Measurements from ENCODE around the gene SCAF1.

- TF ChIP-seq YY1 (IDR thresholded peaks at IDR 0.05; ENCODE audit: insufficient read depth, insufficient read length) (no peak), ZNF274 (IDR thresholded peaks at IDR 0.05; ENCODE audit: low read depth, low read length) (no peak)
These were observed 30.3 kb downstream of the SCAF1 start for GRCh38 chr19:49672131-49672919.

Measured in NT2/D1 (cell line).